Body of pancreas (tissue), 4 donors: Measurements from ENCODE around the gene NES. TPM values are rescaled to one million over a fixed set of nuclear protein-coding genes. Genes with fewer than 3 reads are reported as not detected.

Source experiments
- ATAC-seq: fragments of 150-250 bp; one replicate; pipeline ENCODE4 v1.9.1; 2016
- DNase-seq, 4 donors: peaks; one replicate each; pipeline ENCODE4 v3.0.0-alpha.2; 2019
- H3K27ac ChIP-seq, 4 donors: fragments of 200-600 bp; sonication (generic); 1 replicate in 3 of 4; 2 replicates in 1 of 4; pipeline versions ENCODE4 v1.5.1 to v1.6.1; 2016 to 2019; ENCODE audit warnings: mild to moderate bottlenecking in 1 of 4, mixed read lengths in 1 of 4, moderate library complexity in 1 of 4
- H3K27me3 ChIP-seq, 2 donors: fragments of 200-600 bp; sonication (generic); one replicate each; pipeline ENCODE4 v1.6.0; 2016; ENCODE audit warnings: mild to moderate bottlenecking in 1 of 2
- H3K36me3 ChIP-seq, 2 donors: fragments of 200-600 bp; sonication (generic); replicated peaks in 1 of 2; 2 replicates each; pipeline ENCODE4 v1.5.1; 2016; ENCODE audit warnings: low read depth in 2 of 2; ENCODE audit not compliant: insufficient read depth in 1 of 2
- H3K4me1 ChIP-seq: fragments of 200-600 bp; sonication (generic); one replicate; pipeline ENCODE4 v1.6.0; 2016
- H3K4me3 ChIP-seq, 2 donors: fragments of 200-600 bp; sonication (generic); 1 replicate in 1 of 2; 2 replicates in 1 of 2; pipeline ENCODE4 v1.5.1; 2016 to 2019
- H3K9me3 ChIP-seq, 3 donors: fragments of 200-600 bp; sonication (generic); 1 replicate in 2 of 3; 2 replicates in 1 of 3; pipeline ENCODE4 v1.5.1; 2016
- POLR2A ChIP-seq, 3 donors: fragments of 450-650 bp; IDR thresholded peaks; one replicate each; pipeline ENCODE4 v1.6.1; 2016; ENCODE audit warnings: antibody characterized with exemption in 3 of 3, mild to moderate bottlenecking in 2 of 3
- WGBS, 2 donors: methylation state at CpG; one replicate each; pipeline ENCODE4 v1.1.5; 2017; 5-methylcytosine and 5-hydroxymethylcytosine counted together
- intact Hi-C: fragments of 100-400 bp; cut with DNase I; formaldehyde crosslinking; loops from one replicate; pipeline ENCODE4 v1.15.1; 2023
- total RNA-seq, 2 donors: library from RNA; depleted of rRNA; stranded (reverse); fragments of >200 nt; gene quantifications; one replicate each; pipeline ENCODE4 v1.1.0, GENCODE V29; 2016
- TF ChIP-seq, protein P1 (sequence below), 7 experiments: fragments of 450-650 bp in 4 of 7; fragments of 200-600 bp in 3 of 7; sonication (generic) in 3 of 7; IDR thresholded peaks; one replicate each; pipeline ENCODE4 v1.5.1; 2016 to 2019; ENCODE audit warnings: antibody characterized with exemption in 7 of 7

The NES gene
- total RNA-seq, 2 donors from 2014 or later: 4.2 to 12.2 TPM

DNA sequence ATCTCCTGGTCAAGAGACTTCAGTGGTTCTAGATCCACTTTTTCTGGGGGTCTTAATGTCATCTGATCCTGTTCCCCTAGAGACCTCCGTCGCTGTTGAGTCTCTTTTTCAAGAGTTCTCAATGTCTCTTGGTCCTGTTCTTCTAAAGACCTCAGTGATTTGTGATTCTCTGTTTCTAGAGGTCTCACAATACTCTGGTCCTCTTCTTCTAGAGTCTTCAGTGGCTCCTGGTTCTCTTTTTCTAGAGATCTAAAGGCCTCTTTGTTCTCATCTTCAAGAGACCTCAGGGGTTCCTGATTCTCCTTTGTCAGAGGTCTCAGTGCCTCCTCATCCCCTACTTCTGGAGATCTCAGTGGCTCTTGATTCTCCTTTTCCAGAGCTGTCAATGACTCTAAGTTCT is 5.4 kb downstream of the NES start:
- H3K27me3 ChIP-seq: peaks cover 2 to 4% of the 10 kb centered on the region in 2 donors
- WGBS, 2 donors: 73 to 76% methylated on average over 2 of the region's 2 CpGs
- DNase-seq (no peak), ATAC-seq (no peak)
- TF ChIP-seq, protein P1, sequence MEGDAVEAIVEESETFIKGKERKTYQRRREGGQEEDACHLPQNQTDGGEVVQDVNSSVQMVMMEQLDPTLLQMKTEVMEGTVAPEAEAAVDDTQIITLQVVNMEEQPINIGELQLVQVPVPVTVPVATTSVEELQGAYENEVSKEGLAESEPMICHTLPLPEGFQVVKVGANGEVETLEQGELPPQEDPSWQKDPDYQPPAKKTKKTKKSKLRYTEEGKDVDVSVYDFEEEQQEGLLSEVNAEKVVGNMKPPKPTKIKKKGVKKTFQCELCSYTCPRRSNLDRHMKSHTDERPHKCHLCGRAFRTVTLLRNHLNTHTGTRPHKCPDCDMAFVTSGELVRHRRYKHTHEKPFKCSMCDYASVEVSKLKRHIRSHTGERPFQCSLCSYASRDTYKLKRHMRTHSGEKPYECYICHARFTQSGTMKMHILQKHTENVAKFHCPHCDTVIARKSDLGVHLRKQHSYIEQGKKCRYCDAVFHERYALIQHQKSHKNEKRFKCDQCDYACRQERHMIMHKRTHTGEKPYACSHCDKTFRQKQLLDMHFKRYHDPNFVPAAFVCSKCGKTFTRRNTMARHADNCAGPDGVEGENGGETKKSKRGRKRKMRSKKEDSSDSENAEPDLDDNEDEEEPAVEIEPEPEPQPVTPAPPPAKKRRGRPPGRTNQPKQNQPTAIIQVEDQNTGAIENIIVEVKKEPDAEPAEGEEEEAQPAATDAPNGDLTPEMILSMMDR (IDR thresholded peaks at IDR 0.05): no peak
- TF ChIP-seq POLR2A (IDR thresholded peaks at IDR 0.05): no peak
- no peaks in the 10 kb centered on the region for H3K9me3 ChIP-seq
- H3K36me3 ChIP-seq: no peaks in the 10 kb centered on the region
- no peak overlapping the region for H3K4me3 ChIP-seq
- intact Hi-C loops: no loop called here
- H3K4me1 ChIP-seq: peaks cover 7% of the 10 kb centered on the region
- H3K27ac ChIP-seq: no peak overlapping the region

DNA sequence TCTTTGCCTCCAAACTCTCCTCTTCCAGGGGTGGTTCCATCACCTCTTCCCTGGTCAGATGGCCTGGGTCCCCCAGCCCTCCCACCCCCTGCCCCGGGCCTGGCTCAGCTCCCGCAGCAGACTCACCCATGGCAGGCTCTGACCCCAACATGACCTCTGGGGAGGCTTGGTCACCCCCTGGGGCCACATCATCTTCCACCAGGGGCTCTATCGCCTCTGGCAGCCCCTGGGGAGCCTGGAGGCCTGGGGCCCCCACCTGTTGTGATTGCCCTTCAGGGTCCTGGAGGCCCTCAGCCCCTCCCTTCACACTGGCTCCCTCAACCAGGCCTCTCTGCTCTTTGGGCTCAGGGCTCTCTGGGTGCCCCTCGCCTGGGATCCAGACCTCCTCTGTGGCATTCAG is 6.4 kb downstream of the NES start:
- Histone ChIP-seq H3K4me3 (no peak overlapping the region), H3K27ac (no peak overlapping the region), H3K4me1 (no peaks in the 10 kb centered on the region), H3K9me3 (no peaks in the 10 kb centered on the region), H3K27me3 (no peaks in the 10 kb centered on the region), H3K36me3 (no peaks in the 10 kb centered on the region)
- DNase-seq (no peak), ATAC-seq (no peak)
- no peak for TF ChIP-seq POLR2A (IDR thresholded peaks at IDR 0.05)
- TF ChIP-seq, protein P1 (IDR thresholded peaks at IDR 0.05): no peak
- WGBS, 2 donors: 40 to 65% methylated on average over 2 to 4 of the region's 4 CpGs
- intact Hi-C loops: no loop called here

DNA sequence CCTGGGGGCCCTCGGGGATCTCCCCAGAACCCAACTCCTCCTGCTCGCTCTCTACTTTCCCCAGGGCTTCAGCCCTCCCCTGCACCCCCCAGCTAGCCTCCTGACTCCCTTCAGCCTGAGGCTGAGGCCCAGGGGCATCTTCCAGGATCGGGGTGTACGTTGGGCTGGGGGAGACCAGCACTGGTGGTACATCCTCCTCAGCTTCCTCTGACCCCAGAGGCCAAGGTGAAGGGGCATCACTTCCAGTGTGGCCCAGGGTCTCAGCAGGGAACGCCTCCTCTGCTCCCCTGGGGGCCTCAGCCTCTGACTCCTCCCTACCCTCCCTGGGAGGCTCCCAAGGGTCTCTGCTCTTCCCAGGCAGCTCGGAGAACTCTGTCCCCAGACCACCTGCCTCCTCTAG is 6.8 kb downstream of the NES start:
- Histone ChIP-seq H3K36me3 (no peaks in the 10 kb centered on the region), H3K27ac (no peak overlapping the region), H3K9me3 (no peaks in the 10 kb centered on the region), H3K27me3 (no peaks in the 10 kb centered on the region), H3K4me1 (peaks cover 4% of the 10 kb centered on the region), H3K4me3 (no peak overlapping the region)
- DNase-seq: no peak
- intact Hi-C loops: no loop called here
- no peak for ATAC-seq
- WGBS, 2 donors: 46 to 62% methylated on average over 6 of the region's 6 CpGs
- TF ChIP-seq, protein P1 (IDR thresholded peaks at IDR 0.05): no peak
- no peak for TF ChIP-seq POLR2A (IDR thresholded peaks at IDR 0.05)

DNA sequence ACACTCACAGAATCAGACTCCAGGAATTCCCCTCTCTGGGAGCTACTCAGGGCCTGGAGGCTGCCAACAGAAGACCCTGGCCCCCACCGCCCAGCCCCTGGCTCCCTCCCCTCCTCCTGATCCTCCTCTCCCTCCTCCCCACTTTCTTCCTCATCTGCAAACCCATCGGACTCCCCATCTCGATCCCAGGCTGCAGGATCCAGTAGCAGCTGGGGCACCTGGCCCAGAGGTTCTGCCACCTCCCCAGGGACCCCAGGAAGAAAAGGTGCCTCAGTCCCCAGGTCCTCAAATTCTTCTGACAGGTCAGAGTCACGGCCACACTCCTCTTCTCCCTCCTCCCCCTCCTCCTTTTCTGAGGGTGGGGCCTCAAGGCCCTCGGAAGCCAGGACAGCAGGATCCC is 7.4 kb downstream of the NES start:
- peaks cover 7% of the 10 kb centered on the region for H3K4me1 ChIP-seq
- no peaks in the 10 kb centered on the region for H3K27me3 ChIP-seq
- ATAC-seq (no peak), DNase-seq (no peak)
- WGBS, 2 donors: 38 to 55% methylated on average over 5 of the region's 5 CpGs
- no peak overlapping the region for H3K27ac ChIP-seq
- H3K9me3 ChIP-seq: no peaks in the 10 kb centered on the region
- TF ChIP-seq, protein P1 (IDR thresholded peaks at IDR 0.05): no peak
- TF ChIP-seq POLR2A (IDR thresholded peaks at IDR 0.05): no peak
- intact Hi-C loops: no loop called here
- no peaks in the 10 kb centered on the region for H3K36me3 ChIP-seq
- no peak overlapping the region for H3K4me3 ChIP-seq

DNA sequence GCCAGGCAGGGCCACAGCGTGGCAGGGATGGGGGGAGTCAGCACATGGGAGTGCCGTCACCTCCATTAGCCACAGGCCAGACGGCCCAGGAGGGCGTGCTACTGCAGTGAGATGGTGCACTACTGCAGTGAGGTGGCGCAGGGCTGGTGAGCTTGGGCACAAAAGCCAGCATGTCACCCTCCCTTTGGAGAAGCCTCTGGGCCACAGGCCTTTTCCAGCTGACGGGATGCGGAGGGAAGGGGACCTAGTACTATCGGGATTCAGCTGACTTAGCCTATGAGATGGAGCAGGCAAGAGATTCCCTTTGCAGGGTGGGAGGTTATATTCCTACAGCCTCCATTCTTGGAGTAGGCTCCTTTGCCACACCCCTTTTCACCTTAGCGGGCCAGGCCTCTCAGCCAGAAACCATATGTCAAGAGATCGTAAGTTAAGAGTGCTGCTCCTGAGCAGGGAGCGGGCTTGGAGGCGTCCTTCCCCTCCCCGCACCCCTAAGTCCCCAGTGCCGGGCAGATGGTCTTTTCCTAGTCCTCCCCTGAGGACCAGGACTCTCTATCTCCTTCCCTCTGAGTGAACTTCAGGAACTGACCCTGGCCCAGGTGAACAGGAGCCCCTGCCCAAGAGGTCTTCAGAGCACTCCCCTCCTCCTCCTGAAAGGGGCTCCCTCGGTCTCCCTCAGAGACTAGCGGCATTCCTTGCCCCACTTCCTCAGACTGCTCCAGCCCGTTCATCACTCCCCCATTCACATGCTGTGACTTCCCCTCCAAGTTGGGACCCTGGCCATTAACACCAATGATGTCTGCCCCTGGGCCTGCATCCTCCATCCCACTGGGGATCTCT is 8.2 kb downstream of the NES start:
- DNase-seq (no peak), ATAC-seq (no peak)
- WGBS, 2 donors: 81 to 89% methylated on average over 16 to 17 of the region's 17 CpGs
- Histone ChIP-seq H3K4me3 (no peak overlapping the region), H3K4me1 (peaks cover 12% of the 10 kb centered on the region), H3K36me3 (no peaks in the 10 kb centered on the region), H3K27ac (no peak overlapping the region), H3K9me3 (no peaks in the 10 kb centered on the region), H3K27me3 (no peaks in the 10 kb centered on the region)
- intact Hi-C loops: no loop called here
- TF ChIP-seq, protein P1 (IDR thresholded peaks at IDR 0.05): no peak
- no peak for TF ChIP-seq POLR2A (IDR thresholded peaks at IDR 0.05)
